ENCODE data around the gene INSC. TPM values are rescaled to one million over a fixed set of nuclear protein-coding genes. Genes with fewer than 3 reads are reported as not detected.

Gene INSC
- total and polyA plus RNA-seq, 9 of the 15 experiments (the other 6 are each of a cell fraction or from before 2014, with no cell fraction given) = not detected

- Histone ChIP-seq H3K9ac (ENCODE audit: insufficient read depth in 1 of 2, low read depth in 2 of 2, low read length in 2 of 2) (no peak overlapping the region), H3K27me3 (ENCODE audit: control insufficient read depth in 2 of 2, insufficient read depth in 2 of 2, low read length in 2 of 2) (no peaks in the 10 kb centered on the region), H3K4me3 (no peak overlapping the region), H3K9me3 (replicated peaks; ENCODE audit: control insufficient read depth, insufficient read depth, low read depth, low read length) (no peaks in the 10 kb centered on the region), H3K4me1 (replicated peaks in 1 of 2; ENCODE audit: control insufficient read depth in 2 of 2, insufficient read depth in 2 of 2, low read length in 2 of 2) (no peaks in the 10 kb centered on the region), H3K9me1 (ENCODE audit: control insufficient read depth, insufficient read depth, low read length) (no peaks in the 10 kb centered on the region), H3K27ac (ENCODE audit: extremely low read depth, low read depth, low read length) (no peak overlapping the region), H3K36me3 (ENCODE audit: control insufficient read depth, insufficient read depth, low read length) (no peaks in the 10 kb centered on the region), H3K4me2 (ENCODE audit: insufficient read depth, low read length) (no peak overlapping the region), H4K20me1 (replicated peaks; ENCODE audit: control insufficient read depth, insufficient read depth, low read length) (no peaks in the 10 kb centered on the region), H2AFZ (ENCODE audit: low read depth, low read length) (no peak overlapping the region), H3K79me2 (ENCODE audit: control insufficient read depth, insufficient read depth, low read length) (no peaks in the 10 kb centered on the region)
- CTCF ChIA-PET (ENCODE audit: low intra/inter-chr PET ratio) = no interaction called here
- DNase-seq (ENCODE audit: extremely low read depth in 1 of 4, low spot score in 3 of 4) = no peak
- 0% methylated on average over 2 of the region's 2 CpGs for WGBS (ENCODE audit: insufficient coverage, low coverage, missing lambda C conversion rate)
- BruUV-seq (replicated peaks) = no TSS peak
- in situ Hi-C loops (cut with MboI) (no loop called here), intact Hi-C loops (cut with micrococcal nuclease) (no loop called here)
- POLR2A ChIA-PET = no interaction called here
- TF ChIP-seq HMGN3 (IDR thresholded peaks at IDR 0.05; ENCODE audit: borderline replicate concordance, extremely low read depth, insufficient read length, low read depth, low read length) (no peak), ZBTB11 (CRISPR knock-in tag; IDR thresholded peaks at IDR 0.05) (no peak)
- FAIRE-seq = no peak
- no peak for ATAC-seq
These were observed 168.0 kb downstream of the INSC start for GRCh38 chr11:15282754-15283153.
